HCT116 (cell line): ENCODE measurements around the gene MLKL. TPM values are rescaled to one million over a fixed set of nuclear protein-coding genes. Genes with fewer than 3 reads are reported as not detected.

ENCODE experiments used
- ATAC-seq: fragments of 200-7000 bp; cut with Tn5 transposase; 2 replicates; pipeline ENCODE4 v1.9.1; 2020; ENCODE audit warnings: mild to moderate bottlenecking, moderate library complexity
- BruUV-seq: library from RNA; stranded (reverse); fragments of 400-500 nt; replicated peaks from 2 replicates; lab custom pipeline; 2021; lab: Mats Ljungman, UMichigan
- CTCF ChIA-PET: fragments of 300-600 bp; sonication (Branson Sonifier 250); formaldehyde crosslinking; loops from one replicate; lab custom pipeline; 2021; ENCODE audit warnings: antibody characterized with exemption; lab: Charles Lee
- POLR2A ChIA-PET: fragments of 300-600, 350-600 bp; sonication (Branson Sonifier 250); formaldehyde crosslinking; loops from one replicate; lab custom pipeline; 2021; ENCODE audit warnings: antibody characterized with exemption; lab: Charles Lee
- RAD21 ChIA-PET, 2 experiments: fragments of 300-600 bp; sonication (Branson Sonifier 250); formaldehyde crosslinking; loops; one replicate each; lab custom pipeline; 2023; ENCODE audit warnings: low total read pairs in 2 of 2; ENCODE audit not compliant: uncharacterized antibody in 2 of 2, unreplicated experiment in 2 of 2, low non-redundant PET in 1 of 2; lab: Charles Lee
- DNase-seq: peaks from one replicate; pipeline ENCODE4 v3.0.0-alpha.2; 2010; ENCODE audit warnings: low read depth, low spot score
- H2AFZ ChIP-seq: fragments of 200-600 bp; shearing (Covaris generic), sonication (generic); 2 replicates; pipeline ENCODE4 v1.6.1; 2017; ENCODE audit warnings: low read depth, mixed run types, mixed read lengths, antibody characterized with exemption, low read length; ENCODE audit not compliant: poor library complexity, severe bottlenecking
- H3K27ac ChIP-seq: 2 replicates; pipeline ENCODE4 v1.5.1; 2012; ENCODE audit warnings: low read depth, low read length
- H3K27me3 ChIP-seq: fragments of 200-600 bp; sonication (generic); 2 replicates; pipeline ENCODE4 v1.6.1; 2016; ENCODE audit warnings: mixed run types, low read length, mixed read lengths; ENCODE audit not compliant: insufficient read depth
- H3K36me3 ChIP-seq, 2 experiments: fragments of 200-500 bp in 1 of 2; fragments of 200-600 bp in 1 of 2; sonication (Bioruptor generic) in 1 of 2; sonication (generic) in 1 of 2; 2 replicates each; pipeline versions ENCODE4 v1.5.1 to v1.6.1; 2014 to 2016; ENCODE audit warnings: low read length in 2 of 2, inconsistent platforms in 1 of 2, mixed read lengths in 1 of 2, mixed run types in 1 of 2; ENCODE audit not compliant: insufficient read depth in 2 of 2, control insufficient read depth in 1 of 2
- H3K4me1 ChIP-seq, 2 experiments: fragments of 200-600 bp in 1 of 2; sonication (generic) in 1 of 2; 2 replicates each; pipeline versions ENCODE4 v1.5.1 to v1.6.1; 2012 to 2017; ENCODE audit warnings: low read length in 2 of 2, inconsistent platforms in 1 of 2, mild to moderate bottlenecking in 1 of 2, mixed read lengths in 1 of 2, mixed run types in 1 of 2, moderate library complexity in 1 of 2; ENCODE audit not compliant: insufficient read depth in 2 of 2, control insufficient read depth in 1 of 2
- H3K4me2 ChIP-seq: fragments of 200-600 bp; sonication (generic); 2 replicates; pipeline ENCODE4 v1.6.1; 2017; ENCODE audit warnings: mixed run types, low read length, mixed read lengths
- H3K4me3 ChIP-seq, 2 experiments: fragments of 200-600 bp in 1 of 2; sonication (generic) in 1 of 2; replicated peaks in 1 of 2; 2 replicates each; pipeline ENCODE4 v1.5.1; 2011 to 2016; ENCODE audit warnings: low read length in 2 of 2, control low read depth in 1 of 2, low read depth in 1 of 2, mild to moderate bottlenecking in 1 of 2, mixed read lengths in 1 of 2, mixed run types in 1 of 2
- H3K79me2 ChIP-seq: fragments of 200-600 bp; sonication (generic); 2 replicates; pipeline ENCODE4 v1.6.1; 2017; ENCODE audit warnings: mild to moderate bottlenecking, mixed run types, low read length, moderate library complexity, mixed read lengths; ENCODE audit not compliant: insufficient read depth
- H3K9ac ChIP-seq: fragments of 200-600 bp; sonication (generic); 2 replicates; pipeline ENCODE4 v1.6.1; 2016; ENCODE audit warnings: low read length, mixed read lengths
- H3K9me2 ChIP-seq: fragments of 200-600 bp; sonication (generic), shearing (Covaris generic); 2 replicates; pipeline ENCODE4 v1.6.1; 2017; ENCODE audit warnings: mixed run types, mild to moderate bottlenecking, moderate library complexity; ENCODE audit not compliant: insufficient read depth
- H3K9me3 ChIP-seq, 2 experiments: fragments of 200-500 bp in 1 of 2; fragments of 200-600 bp in 1 of 2; sonication (Bioruptor generic) in 1 of 2; sonication (generic) in 1 of 2; 2 replicates each; pipeline ENCODE4 v1.6.1; 2014 to 2017; ENCODE audit warnings: low read length in 2 of 2, mixed read lengths in 2 of 2, inconsistent platforms in 1 of 2, low read depth in 1 of 2, mild to moderate bottlenecking in 1 of 2, mixed run types in 1 of 2, moderate library complexity in 1 of 2; ENCODE audit not compliant: control insufficient read depth in 1 of 2, insufficient read depth in 1 of 2
- H4K20me1 ChIP-seq: fragments of 200-600 bp; sonication (generic), shearing (Covaris generic); 2 replicates; pipeline ENCODE4 v1.6.1; 2017; ENCODE audit warnings: mixed run types, mild to moderate bottlenecking, moderate library complexity; ENCODE audit not compliant: insufficient read depth
- ATF3 ChIP-seq: IDR thresholded peaks from 2 replicates; pipeline ENCODE4 v1.6.1; 2012
- CEBPB ChIP-seq: IDR thresholded peaks from 2 replicates; pipeline ENCODE4 v1.6.1; 2012; ENCODE audit warnings: low read depth
- EGR1 ChIP-seq: IDR thresholded peaks from 2 replicates; pipeline ENCODE4 v1.6.1; 2012; ENCODE audit warnings: low read depth
- ELF1 ChIP-seq: IDR thresholded peaks from 2 replicates; pipeline ENCODE4 v1.6.1; 2012; ENCODE audit warnings: low read depth, borderline replicate concordance
- EZH2 ChIP-seq: fragments of 200-600 bp; sonication (generic); IDR thresholded peaks from 2 replicates; pipeline ENCODE4 v1.6.1; 2017; ENCODE audit warnings: antibody characterized with exemption, mixed run types
- EZH2phosphoT487 ChIP-seq: fragments of 200-600 bp; IDR thresholded peaks from 2 replicates; pipeline ENCODE4 v1.6.1; 2018; ENCODE audit warnings: antibody characterized with exemption, borderline replicate concordance
- FOSL1 ChIP-seq: IDR thresholded peaks from 2 replicates; pipeline ENCODE4 v1.6.1; 2012; ENCODE audit warnings: low read depth
- JUND ChIP-seq: IDR thresholded peaks from 2 replicates; pipeline ENCODE4 v1.6.1; 2012
- POLR2A ChIP-seq: IDR thresholded peaks from 2 replicates; pipeline ENCODE4 v1.7.0; 2011; ENCODE audit warnings: borderline replicate concordance; ENCODE audit not compliant: insufficient read depth, insufficient read length; ENCODE audit errors: extremely low read depth
- RAD21 ChIP-seq: IDR thresholded peaks from 2 replicates; pipeline ENCODE4 v1.6.1; 2012; ENCODE audit warnings: low read depth, mild to moderate bottlenecking
- SP1 ChIP-seq: IDR thresholded peaks from 2 replicates; pipeline ENCODE4 v1.6.1; 2012; ENCODE audit warnings: low read depth
- SRF ChIP-seq: IDR thresholded peaks from 2 replicates; pipeline ENCODE4 v1.6.1; 2012; ENCODE audit warnings: low read depth
- TCF7L2 ChIP-seq: IDR thresholded peaks from 2 replicates; pipeline ENCODE4 v1.7.0; 2011; ENCODE audit warnings: borderline replicate concordance, inconsistent platforms; ENCODE audit not compliant: insufficient read depth, insufficient read length; ENCODE audit errors: extremely low read depth
- YY1 ChIP-seq: IDR thresholded peaks from 2 replicates; pipeline ENCODE4 v1.6.1; 2011; ENCODE audit warnings: low read length, low read depth, moderate library complexity, mild to moderate bottlenecking; ENCODE audit not compliant: insufficient replicate concordance; ENCODE audit errors: extremely low read depth
- ZFX ChIP-seq: fragments of 450-650 bp; IDR thresholded peaks from 2 replicates; pipeline ENCODE4 v1.6.1; 2017
- ZNF274 ChIP-seq: fragments of 200-500 bp; sonication (Bioruptor generic); IDR thresholded peaks from 2 replicates; pipeline ENCODE4 v1.6.1; 2014; ENCODE audit warnings: mild to moderate bottlenecking, low read depth, low read length, inconsistent platforms
- intact Hi-C: fragments of 100-400 bp; cut with micrococcal nuclease; formaldehyde crosslinking; loops from 2 replicates; pipeline ENCODE4 v1.10.0; 2022
- total RNA-seq: library from RNA; stranded (reverse); gene quantifications from one replicate; pipeline ENCODE4 v1.2.1, GENCODE V29; 2021; ENCODE audit not compliant: unreplicated experiment
- TF ChIP-seq, protein P1 (sequence below): IDR thresholded peaks from 2 replicates; pipeline ENCODE4 v1.6.1; 2011; ENCODE audit warnings: mild to moderate bottlenecking, low read length, moderate library complexity; ENCODE audit not compliant: insufficient replicate concordance; ENCODE audit errors: extremely low read depth
- TF ChIP-seq, protein P2 (sequence below): IDR thresholded peaks from 2 replicates; pipeline ENCODE4 v1.6.1; 2012
- TF ChIP-seq, protein P3 (sequence below), 3 experiments: fragments of 200-600 bp in 1 of 3; sonication (generic) in 1 of 3; IDR thresholded peaks in 2 of 3; conservative IDR thresholded peaks in 1 of 3; 2 replicates each; pipeline ENCODE4 v1.5.1; 2012 to 2017; ENCODE audit warnings: low read depth in 2 of 3, low read length in 2 of 3, antibody characterized with exemption in 1 of 3, borderline replicate concordance in 1 of 3, control low read depth in 1 of 3, mild to moderate bottlenecking in 1 of 3, mixed read lengths in 1 of 3, mixed run types in 1 of 3, moderate library complexity in 1 of 3; ENCODE audit not compliant: insufficient read depth in 1 of 3
- TF ChIP-seq, protein P4 (sequence below): IDR thresholded peaks from 2 replicates; pipeline ENCODE4 v1.6.1; 2012; ENCODE audit warnings: low read depth

The MLKL gene
- total RNA-seq, 1 experiment from 2014 or later = 8.3 TPM

GRCh38 chr16:74711938-74712337, 11.3 kb upstream of the MLKL start:
- Histone ChIP-seq H3K9me3 (no peaks in the 10 kb centered on the region), H3K4me2 (no peak overlapping the region), H3K9ac (no peak overlapping the region), H4K20me1 (no peaks in the 10 kb centered on the region), H3K79me2 (no peaks in the 10 kb centered on the region), H3K4me3 (no peak overlapping the region), H2AFZ (no peak overlapping the region), H3K27ac (no peak overlapping the region), H3K9me2 (no peaks in the 10 kb centered on the region), H3K4me1 (peaks cover 0 to 7% of the 10 kb centered on the region in 2 experiments; a peak in 1 of 4 replicates), H3K27me3 (no peaks in the 10 kb centered on the region), H3K36me3 (no peaks in the 10 kb centered on the region)
- intact Hi-C loops = no loop called here
- POLR2A ChIA-PET = no interaction called here
- RAD21 ChIA-PET = no interaction called here
- TF ChIP-seq ATF3 = no peak
- TF ChIP-seq RAD21 = no peak
- TF ChIP-seq, protein P1, sequence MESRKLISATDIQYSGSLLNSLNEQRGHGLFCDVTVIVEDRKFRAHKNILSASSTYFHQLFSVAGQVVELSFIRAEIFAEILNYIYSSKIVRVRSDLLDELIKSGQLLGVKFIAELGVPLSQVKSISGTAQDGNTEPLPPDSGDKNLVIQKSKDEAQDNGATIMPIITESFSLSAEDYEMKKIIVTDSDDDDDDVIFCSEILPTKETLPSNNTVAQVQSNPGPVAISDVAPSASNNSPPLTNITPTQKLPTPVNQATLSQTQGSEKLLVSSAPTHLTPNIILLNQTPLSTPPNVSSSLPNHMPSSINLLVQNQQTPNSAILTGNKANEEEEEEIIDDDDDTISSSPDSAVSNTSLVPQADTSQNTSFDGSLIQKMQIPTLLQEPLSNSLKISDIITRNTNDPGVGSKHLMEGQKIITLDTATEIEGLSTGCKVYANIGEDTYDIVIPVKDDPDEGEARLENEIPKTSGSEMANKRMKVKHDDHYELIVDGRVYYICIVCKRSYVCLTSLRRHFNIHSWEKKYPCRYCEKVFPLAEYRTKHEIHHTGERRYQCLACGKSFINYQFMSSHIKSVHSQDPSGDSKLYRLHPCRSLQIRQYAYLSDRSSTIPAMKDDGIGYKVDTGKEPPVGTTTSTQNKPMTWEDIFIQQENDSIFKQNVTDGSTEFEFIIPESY = no peak
- TF ChIP-seq, protein P2, sequence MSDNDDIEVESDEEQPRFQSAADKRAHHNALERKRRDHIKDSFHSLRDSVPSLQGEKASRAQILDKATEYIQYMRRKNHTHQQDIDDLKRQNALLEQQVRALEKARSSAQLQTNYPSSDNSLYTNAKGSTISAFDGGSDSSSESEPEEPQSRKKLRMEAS = no peak
- no peak for TF ChIP-seq TCF7L2
- no peak for TF ChIP-seq ZFX
- TF ChIP-seq JUND = no peak
- TF ChIP-seq EZH2phosphoT487 = no peak
- TF ChIP-seq YY1 = no peak
- no peak for TF ChIP-seq EGR1
- no peak for TF ChIP-seq ELF1
- no peak for TF ChIP-seq POLR2A
- TF ChIP-seq, protein P3, sequence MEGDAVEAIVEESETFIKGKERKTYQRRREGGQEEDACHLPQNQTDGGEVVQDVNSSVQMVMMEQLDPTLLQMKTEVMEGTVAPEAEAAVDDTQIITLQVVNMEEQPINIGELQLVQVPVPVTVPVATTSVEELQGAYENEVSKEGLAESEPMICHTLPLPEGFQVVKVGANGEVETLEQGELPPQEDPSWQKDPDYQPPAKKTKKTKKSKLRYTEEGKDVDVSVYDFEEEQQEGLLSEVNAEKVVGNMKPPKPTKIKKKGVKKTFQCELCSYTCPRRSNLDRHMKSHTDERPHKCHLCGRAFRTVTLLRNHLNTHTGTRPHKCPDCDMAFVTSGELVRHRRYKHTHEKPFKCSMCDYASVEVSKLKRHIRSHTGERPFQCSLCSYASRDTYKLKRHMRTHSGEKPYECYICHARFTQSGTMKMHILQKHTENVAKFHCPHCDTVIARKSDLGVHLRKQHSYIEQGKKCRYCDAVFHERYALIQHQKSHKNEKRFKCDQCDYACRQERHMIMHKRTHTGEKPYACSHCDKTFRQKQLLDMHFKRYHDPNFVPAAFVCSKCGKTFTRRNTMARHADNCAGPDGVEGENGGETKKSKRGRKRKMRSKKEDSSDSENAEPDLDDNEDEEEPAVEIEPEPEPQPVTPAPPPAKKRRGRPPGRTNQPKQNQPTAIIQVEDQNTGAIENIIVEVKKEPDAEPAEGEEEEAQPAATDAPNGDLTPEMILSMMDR (IDR thresholded peaks at IDR 0.05 in 2 of 3, conservative IDR thresholded peaks at IDR 0.05 in 1 of 3; ENCODE audit: borderline replicate concordance in 1 of 3, insufficient read depth in 1 of 3, low read depth in 2 of 3, low read length in 2 of 3) = no peak
- TF ChIP-seq, protein P4, sequence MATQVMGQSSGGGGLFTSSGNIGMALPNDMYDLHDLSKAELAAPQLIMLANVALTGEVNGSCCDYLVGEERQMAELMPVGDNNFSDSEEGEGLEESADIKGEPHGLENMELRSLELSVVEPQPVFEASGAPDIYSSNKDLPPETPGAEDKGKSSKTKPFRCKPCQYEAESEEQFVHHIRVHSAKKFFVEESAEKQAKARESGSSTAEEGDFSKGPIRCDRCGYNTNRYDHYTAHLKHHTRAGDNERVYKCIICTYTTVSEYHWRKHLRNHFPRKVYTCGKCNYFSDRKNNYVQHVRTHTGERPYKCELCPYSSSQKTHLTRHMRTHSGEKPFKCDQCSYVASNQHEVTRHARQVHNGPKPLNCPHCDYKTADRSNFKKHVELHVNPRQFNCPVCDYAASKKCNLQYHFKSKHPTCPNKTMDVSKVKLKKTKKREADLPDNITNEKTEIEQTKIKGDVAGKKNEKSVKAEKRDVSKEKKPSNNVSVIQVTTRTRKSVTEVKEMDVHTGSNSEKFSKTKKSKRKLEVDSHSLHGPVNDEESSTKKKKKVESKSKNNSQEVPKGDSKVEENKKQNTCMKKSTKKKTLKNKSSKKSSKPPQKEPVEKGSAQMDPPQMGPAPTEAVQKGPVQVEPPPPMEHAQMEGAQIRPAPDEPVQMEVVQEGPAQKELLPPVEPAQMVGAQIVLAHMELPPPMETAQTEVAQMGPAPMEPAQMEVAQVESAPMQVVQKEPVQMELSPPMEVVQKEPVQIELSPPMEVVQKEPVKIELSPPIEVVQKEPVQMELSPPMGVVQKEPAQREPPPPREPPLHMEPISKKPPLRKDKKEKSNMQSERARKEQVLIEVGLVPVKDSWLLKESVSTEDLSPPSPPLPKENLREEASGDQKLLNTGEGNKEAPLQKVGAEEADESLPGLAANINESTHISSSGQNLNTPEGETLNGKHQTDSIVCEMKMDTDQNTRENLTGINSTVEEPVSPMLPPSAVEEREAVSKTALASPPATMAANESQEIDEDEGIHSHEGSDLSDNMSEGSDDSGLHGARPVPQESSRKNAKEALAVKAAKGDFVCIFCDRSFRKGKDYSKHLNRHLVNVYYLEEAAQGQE = no peak
- TF ChIP-seq CEBPB = no peak
- no peak for TF ChIP-seq ZNF274
- TF ChIP-seq EZH2 = no peak
- no peak for TF ChIP-seq FOSL1
- no peak for TF ChIP-seq SRF
- TF ChIP-seq SP1 = no peak
- ATAC-seq (no peak), DNase-seq (no peak)
- BruUV-seq = no TSS peak
- CTCF ChIA-PET = interaction anchor here (4.1 kb wide), 1 partner anchor 151 kb away, joined by 38 read pairs; no protein-coding TSS in a partner anchor
